ENCODE measurements around the gene NFATC1. TPM values are rescaled to one million over a fixed set of nuclear protein-coding genes. Genes with fewer than 3 reads are reported as not detected.

Gene NFATC1
- total RNA-seq = 10 to 100 TPM; 89.4 to 94.8 TPM

DNA sequence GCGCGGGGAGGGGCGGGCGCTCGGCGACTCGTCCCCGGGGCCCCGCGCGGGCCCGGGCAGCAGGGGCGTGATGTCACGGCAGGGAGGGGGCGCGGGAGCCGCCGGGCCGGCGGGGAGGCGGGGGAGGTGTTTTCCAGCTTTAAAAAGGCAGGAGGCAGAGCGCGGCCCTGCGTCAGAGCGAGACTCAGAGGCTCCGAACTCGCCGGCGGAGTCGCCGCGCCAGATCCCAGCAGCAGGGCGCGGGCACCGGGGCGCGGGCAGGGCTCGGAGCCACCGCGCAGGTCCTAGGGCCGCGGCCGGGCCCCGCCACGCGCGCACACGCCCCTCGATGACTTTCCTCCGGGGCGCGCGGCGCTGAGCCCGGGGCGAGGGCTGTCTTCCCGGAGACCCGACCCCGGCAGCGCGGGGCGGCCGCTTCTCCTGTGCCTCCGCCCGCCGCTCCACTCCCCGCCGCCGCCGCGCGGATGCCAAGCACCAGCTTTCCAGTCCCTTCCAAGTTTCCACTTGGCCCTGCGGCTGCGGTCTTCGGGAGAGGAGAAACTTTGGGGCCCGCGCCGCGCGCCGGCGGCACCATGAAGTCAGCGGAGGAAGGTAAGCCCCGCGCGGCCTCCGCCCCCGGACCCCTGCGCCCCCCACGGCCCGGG is at the start of gene NFATC1:
TSS of gene NFATC1 (plus strand) at position 170 of the 644 bp plus-strand sequence. CDS start at position 465, 295 bp downstream.
- peak; percentile 42 to 53 for ATAC-seq

DNA sequence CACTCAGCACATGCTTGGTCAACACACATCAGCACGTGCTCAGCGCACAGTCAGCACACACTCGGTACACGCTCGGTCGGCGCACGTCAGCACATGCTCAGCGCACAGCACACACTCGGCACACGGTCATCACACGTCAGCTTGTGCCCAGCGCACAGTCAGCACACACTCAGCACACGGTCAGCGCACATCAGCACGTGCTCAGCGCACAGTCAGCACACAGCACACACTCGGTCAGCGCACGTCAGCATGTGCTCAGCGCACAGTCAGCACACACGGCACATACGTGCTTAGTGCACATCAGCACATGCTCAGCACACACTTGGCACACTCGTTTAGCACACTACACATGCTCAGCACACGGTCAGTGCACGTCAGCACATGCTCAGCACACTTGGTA is 49.7 kb upstream of the NFATC1 start:
- DNase-seq (ENCODE audit: low spot score in 2 of 2) (no peak), ATAC-seq (no peak)
- no peaks in the 10 kb centered on the region for H3K9me3 Mint-ChIP-seq
- H3K27ac Mint-ChIP-seq = no peak overlapping the region
- H3K36me3 Mint-ChIP-seq = peaks cover 5 to 15% of the 10 kb centered on the region in 2 donors

More for the DNA sequence above, at the start of gene NFATC1:
- H3K36me3 Mint-ChIP-seq = peaks cover 13 to 26% of the 10 kb centered on the region in 2 donors
- peak; percentile 82 to 89 for DNase-seq (ENCODE audit: low spot score in 2 of 2)
- H3K27ac Mint-ChIP-seq = peak within 1 kb of the TSS; percentile 81 to 93
- H3K9me3 Mint-ChIP-seq = no peaks in the 10 kb centered on the region

DNA sequence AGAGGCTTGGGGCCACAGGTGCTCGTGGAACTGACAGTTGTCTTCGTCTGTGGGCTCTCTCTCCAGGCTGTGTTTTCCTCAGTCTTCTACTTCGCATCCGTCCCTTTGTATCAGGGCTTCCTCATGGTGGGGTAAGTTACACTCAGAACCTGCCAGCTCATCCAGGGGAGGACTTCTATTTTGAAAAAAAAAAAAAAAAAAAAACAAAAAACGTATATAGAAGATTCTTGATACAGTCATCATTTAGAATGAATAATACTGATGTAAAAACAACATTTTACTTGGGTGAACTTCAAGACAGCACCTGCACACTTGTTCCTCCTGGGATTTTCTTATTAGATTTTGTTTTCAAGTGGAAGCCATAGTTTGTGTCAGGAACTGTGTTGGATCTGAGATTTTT is 47.7 kb upstream of the NFATC1 start:
- Mint-ChIP-seq H3K36me3 (peaks cover 5 to 15% of the 10 kb centered on the region in 2 donors), H3K9me3 (no peaks in the 10 kb centered on the region), H3K27ac (peak overlapping the region in 1 of 2 donors; percentile 39)
- DNase-seq (ENCODE audit: low spot score in 2 of 2) (no peak), ATAC-seq (no peak)

DNA sequence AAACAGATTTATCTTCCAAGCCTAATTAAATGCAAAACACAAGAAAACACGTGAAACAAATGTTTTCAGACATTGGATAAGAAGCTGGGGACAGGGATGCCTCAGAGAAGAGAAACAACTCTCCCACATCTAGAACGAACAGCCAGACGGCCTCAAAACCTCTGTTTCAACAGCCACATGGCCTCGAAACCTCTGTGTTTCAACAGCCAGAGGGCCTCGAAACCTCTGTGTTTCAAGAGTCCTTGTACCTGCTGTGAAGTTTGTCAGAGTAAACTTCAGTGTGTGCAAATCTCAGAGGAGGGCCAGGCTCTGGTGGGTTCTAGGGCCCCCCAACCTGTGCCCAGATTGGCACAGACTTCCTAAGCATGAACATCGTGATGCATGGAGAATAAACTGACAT is 43.3 kb upstream of the NFATC1 start:
- H3K36me3 Mint-ChIP-seq = no peaks in the 10 kb centered on the region
- H3K9me3 Mint-ChIP-seq = no peaks in the 10 kb centered on the region
- DNase-seq (ENCODE audit: low spot score in 2 of 2) (no peak), ATAC-seq (no peak)
- H3K27ac Mint-ChIP-seq = no peak overlapping the region

DNA sequence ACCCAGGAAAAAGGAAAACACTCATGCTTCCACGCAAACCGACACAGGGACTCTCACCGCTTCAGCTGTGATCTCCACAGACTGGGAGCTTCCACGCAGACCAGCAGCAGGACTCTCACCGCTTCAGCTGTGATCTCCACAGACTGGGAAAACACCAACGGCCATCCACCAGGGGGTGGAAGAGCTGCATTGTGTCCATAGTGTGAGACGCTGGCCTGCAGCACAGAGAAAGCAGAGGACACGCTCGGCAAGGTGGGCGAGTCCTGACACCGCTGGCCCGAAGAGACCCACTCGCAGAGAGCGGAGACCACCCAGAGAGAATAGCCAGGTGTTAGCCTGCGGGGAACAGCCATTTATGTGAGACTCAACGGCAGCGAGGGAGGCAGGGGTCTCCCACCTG is 42.5 kb upstream of the NFATC1 start:
- ATAC-seq = no peak
- no peaks in the 10 kb centered on the region for H3K9me3 Mint-ChIP-seq
- no peak for DNase-seq (ENCODE audit: low spot score in 2 of 2)
- H3K36me3 Mint-ChIP-seq = no peaks in the 10 kb centered on the region
- peak overlapping the region in 1 of 2 donors; percentile 39 for H3K27ac Mint-ChIP-seq

DNA sequence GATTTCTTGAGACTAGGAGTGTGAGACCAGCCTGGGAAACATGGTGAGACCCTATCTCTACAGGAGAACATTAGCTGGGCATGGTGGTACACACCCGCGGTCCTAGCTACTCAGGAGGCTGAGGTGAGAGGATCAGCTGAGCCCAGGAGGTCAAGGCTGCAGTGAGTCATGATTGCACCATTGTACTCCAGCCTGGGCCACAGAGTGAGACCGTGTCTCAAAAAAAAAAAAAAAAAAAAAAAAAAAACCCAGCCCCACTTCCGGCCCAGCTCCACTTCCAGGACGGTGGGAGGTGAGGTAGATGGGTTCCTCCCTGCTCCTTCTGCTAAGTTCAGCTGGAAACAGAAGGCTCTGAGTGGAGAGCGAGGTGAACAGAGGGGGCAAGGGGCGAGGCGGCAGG is 41.4 kb upstream of the NFATC1 start:
- no peak for ATAC-seq

DNA sequence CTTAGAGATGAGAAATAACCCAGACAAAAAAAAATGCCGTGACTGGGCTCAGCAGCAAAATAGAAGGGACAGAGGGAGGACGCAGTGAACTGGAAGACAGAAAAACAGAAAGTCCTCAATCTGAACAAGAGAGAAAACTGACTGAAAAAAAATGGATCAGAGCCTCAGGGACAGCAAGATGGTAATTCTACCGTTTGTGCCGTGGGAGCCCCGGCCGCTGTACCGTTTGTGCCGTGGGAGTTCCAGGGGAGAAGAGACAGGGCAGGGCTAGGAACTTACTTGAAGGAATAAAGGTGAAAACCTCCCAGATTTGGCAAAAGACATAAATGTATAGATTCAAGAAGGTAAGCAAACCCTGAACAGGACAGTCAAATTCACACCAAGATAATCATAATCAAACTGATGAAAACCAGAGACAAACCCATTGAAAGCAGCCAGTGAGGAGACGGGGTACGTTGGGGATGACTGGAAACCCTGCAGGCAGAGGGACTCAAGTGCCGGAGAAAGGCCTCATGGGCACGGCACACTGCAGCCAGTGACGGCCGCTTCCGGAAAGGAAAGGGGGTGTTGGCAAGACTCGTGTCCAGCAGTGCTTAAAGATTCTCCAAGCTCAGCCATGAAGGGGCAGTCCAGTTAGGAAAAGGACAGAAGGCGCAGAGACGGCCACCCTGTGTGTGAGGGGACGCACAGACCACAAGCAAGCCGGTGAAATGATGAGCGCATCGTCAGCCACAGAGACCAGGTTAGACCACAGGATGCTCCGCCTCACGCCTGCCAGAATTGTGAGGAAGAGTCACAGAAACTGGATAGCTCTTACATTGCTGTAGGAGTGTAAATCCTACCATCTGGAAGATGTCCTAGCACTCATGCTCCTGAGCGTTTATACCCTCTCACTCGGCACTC is 40.0 kb upstream of the NFATC1 start:
- no peaks in the 10 kb centered on the region for H3K36me3 Mint-ChIP-seq
- no peak for DNase-seq (ENCODE audit: low spot score in 2 of 2)
- no peaks in the 10 kb centered on the region for H3K9me3 Mint-ChIP-seq
- no peak for ATAC-seq
- H3K27ac Mint-ChIP-seq = peak overlapping the region in 1 of 2 donors; percentile 74

More for the DNA sequence above, 41.4 kb upstream of the NFATC1 start:
- Mint-ChIP-seq H3K36me3 (no peaks in the 10 kb centered on the region), H3K27ac (no peak overlapping the region), H3K9me3 (no peaks in the 10 kb centered on the region)
- DNase-seq (ENCODE audit: low spot score in 2 of 2) = no peak

DNA sequence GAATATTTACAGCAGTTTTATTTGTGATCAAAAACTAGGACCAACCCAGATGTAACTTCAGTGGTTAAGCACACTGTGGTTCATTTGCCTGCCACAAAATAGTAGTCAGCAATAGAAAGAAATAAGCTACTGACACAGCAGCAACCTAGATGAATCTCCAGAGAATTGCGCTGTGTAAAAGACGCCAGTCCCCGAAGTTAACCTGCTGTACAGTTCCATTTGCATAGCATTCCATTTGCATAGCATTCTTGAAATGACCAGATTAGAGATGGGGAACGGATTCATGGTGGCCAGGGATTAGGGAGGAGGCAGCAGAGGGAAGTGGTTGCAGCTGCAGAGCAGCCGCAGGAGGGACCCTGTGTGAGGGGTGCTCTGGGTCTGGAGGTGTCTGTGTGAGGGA is 39.3 kb upstream of the NFATC1 start:
- H3K9me3 Mint-ChIP-seq = no peaks in the 10 kb centered on the region
- DNase-seq (ENCODE audit: low spot score in 2 of 2) = no peak
- H3K27ac Mint-ChIP-seq = peak overlapping the region in 1 of 2 donors; percentile 74
- H3K36me3 Mint-ChIP-seq = no peaks in the 10 kb centered on the region
- ATAC-seq = no peak

DNA sequence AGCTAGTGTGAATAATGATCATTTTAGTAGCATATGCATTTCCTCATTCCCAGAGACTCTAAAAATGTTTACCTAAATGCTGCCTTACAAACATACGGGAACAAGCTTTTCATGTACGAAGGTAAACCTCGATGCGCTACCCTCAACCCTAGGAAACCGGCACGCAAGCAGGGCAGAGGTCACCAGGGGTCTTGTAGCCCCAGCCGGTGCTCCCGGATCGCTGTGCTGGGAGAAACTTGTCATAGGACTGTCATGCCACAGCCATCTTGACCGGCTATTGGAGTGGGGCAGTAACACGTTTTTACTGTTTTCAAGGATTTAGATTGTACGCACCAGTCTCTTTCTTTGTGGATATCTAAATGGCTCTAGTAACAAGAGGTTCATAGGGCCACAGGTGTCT is 34.8 kb upstream of the NFATC1 start:
- peaks cover 5 to 7% of the 10 kb centered on the region in 2 donors for H3K36me3 Mint-ChIP-seq
- ATAC-seq (no peak), DNase-seq (ENCODE audit: low spot score in 2 of 2) (no peak)
- no peaks in the 10 kb centered on the region for H3K9me3 Mint-ChIP-seq
- H3K27ac Mint-ChIP-seq = no peak overlapping the region

DNA sequence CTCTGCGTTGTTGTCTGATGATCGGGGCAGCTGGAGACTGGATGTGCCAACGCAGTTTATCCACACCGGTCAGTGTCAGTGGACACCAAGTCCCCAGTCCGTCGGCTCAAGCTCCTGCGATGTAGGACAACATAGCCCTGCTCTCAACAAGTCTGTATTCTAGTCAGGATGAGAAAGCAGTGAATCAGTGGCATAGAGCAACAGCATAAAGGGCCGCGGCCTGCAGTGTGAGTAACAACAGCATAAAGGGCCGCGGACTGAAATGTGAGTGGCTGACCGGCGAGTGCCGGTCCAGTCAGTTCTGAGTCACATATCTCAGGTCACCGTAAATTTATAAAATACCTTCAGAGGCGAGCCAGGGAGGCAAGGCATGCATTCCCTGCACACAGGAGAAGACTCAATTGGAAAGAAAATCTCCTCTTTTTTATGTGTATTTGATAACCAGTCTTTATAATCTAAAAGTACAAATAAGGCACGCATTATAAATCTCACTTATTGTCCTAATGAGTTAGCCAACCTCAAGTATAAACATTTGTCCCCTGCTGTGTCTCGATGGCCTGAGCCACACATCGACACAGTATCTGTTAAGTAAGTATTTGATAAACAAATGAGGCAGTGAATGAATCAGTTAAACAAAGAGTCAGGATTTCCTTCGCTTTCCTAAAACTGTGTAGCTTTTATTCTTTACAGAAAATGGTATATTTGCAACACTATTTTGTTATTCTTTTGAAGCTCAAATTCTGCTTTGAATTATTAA is 33.8 kb upstream of the NFATC1 start:
- H3K27ac Mint-ChIP-seq = peak overlapping the region in 1 of 2 donors; percentile 44
- no peak for DNase-seq (ENCODE audit: low spot score in 2 of 2)
- no peak for ATAC-seq

DNA sequence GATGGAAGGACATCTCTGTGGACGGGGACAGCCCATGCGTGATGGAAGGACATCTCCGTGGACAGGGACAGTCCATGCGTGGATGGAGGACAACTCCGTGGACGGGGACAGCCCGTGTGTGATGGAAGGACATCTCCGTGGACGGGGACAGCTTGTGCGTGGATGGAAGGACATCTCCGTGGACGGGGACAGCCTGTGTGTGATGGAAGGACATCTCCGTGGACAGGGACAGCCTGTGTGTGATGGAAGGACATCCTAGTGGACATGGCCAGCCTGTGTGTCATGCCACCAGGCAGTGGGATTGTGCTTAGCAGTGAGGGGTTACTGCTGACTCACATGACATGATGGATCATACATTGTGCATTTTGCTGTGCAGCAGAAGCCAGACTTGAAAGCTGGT is 30.0 kb upstream of the NFATC1 start:
- no peak for DNase-seq (ENCODE audit: low spot score in 2 of 2)
- no peak for ATAC-seq
- Mint-ChIP-seq H3K9me3 (no peaks in the 10 kb centered on the region), H3K27ac (peak overlapping the region; percentile 46 to 68), H3K36me3 (peaks cover 5 to 7% of the 10 kb centered on the region in 2 donors)

More for the DNA sequence above, 33.8 kb upstream of the NFATC1 start:
- Mint-ChIP-seq H3K9me3 (no peaks in the 10 kb centered on the region), H3K36me3 (peaks cover 5 to 7% of the 10 kb centered on the region in 2 donors)

DNA sequence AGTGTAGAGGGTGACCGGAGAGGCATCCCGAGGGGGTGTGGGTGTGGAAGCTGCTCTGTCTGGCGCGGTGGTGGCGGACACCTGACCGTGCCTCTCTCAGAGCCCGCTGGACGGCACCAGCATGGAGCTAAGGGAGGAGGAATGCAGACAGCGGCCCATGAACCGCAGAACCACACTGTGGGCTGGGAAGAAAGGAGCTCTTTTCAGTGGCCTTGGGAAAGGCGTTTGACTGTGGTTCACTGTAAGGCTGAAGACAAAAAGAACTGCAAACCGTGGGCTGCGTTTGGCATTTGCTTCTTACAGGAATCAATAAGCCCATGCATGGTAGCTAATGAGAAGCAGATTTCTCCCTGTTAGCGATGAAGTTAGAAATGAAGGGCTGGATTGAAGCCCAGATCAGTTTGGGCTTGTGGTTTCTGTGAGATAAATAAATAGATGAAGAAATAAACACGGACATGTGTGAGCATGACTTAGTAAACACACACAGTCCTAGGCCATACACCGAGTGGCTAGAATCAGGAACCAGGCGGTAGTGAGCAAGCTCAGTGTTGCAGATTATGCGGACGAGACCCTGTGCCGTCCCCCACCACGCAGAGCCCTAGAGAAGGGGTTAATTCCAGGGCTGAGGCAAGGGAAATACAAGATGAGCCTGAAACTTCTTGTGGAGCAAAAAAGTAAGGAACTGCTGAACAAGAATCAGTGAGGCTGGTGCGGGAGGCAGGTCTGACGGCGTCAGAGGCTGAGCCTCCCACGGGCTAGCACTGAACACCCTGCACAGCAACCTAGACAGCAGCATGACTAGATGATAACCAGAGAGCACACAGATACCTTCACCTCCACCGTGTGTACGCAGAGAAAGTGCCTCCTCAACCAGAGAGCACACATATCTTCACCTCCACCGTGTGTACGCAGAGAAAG is 29.3 kb upstream of the NFATC1 start:
- H3K27ac Mint-ChIP-seq = peak overlapping the region in 1 of 2 donors; percentile 46
- H3K9me3 Mint-ChIP-seq = no peaks in the 10 kb centered on the region
- peaks cover 5 to 7% of the 10 kb centered on the region in 2 donors for H3K36me3 Mint-ChIP-seq
- peak in 1 of 2 donors; percentile 33 for DNase-seq (ENCODE audit: low spot score in 2 of 2)
- no peak for ATAC-seq

DNA sequence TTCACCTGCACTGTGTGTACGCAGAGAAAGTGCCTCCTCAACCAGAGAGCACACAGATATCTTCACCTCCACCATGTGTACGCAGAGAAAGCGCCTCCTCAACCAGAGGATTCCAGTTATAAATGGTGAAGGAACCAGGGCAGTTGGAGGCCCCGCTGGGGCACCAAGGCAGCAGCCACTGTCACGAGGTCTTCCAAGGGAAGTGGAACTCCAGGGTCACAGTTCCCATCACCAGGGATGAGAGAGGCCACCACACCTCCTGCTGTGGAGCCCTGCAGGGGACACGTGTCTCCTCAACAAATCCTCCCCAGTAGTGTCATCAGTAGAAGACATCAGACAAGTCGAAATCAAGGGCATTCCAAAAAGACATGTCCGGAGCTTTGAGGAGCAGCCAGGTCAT is 28.2 kb upstream of the NFATC1 start:
- Mint-ChIP-seq H3K36me3 (peaks cover 5 to 7% of the 10 kb centered on the region in 2 donors), H3K27ac (peak overlapping the region in 1 of 2 donors; percentile 29), H3K9me3 (no peaks in the 10 kb centered on the region)
- DNase-seq (ENCODE audit: low spot score in 2 of 2) (no peak), ATAC-seq (no peak)

DNA sequence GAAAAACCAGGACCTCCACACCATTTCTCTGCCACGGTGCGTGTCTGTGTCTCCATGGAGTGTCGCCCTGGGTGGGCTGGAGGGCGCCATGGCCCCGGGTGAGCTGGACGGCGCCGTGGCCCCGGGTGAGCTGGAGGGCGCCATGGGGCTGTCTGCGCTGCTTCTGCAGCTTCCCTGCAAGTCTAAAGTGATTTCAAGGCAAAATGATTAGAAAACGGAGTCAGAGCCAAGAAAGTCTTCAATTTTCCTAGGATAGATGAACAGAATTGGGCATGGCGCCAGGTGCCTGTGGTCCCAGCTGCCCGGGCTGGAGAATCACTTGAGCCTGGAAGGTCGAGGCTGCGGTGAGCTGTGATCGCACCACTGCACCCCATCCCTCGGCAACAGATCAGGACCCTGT is 27.7 kb upstream of the NFATC1 start:
- ATAC-seq (no peak), DNase-seq (ENCODE audit: low spot score in 2 of 2) (peak in 1 of 2 donors; percentile 16)
- peaks cover 5 to 7% of the 10 kb centered on the region in 2 donors for H3K36me3 Mint-ChIP-seq
- H3K27ac Mint-ChIP-seq = peak overlapping the region in 1 of 2 donors; percentile 29
- H3K9me3 Mint-ChIP-seq = no peaks in the 10 kb centered on the region

DNA sequence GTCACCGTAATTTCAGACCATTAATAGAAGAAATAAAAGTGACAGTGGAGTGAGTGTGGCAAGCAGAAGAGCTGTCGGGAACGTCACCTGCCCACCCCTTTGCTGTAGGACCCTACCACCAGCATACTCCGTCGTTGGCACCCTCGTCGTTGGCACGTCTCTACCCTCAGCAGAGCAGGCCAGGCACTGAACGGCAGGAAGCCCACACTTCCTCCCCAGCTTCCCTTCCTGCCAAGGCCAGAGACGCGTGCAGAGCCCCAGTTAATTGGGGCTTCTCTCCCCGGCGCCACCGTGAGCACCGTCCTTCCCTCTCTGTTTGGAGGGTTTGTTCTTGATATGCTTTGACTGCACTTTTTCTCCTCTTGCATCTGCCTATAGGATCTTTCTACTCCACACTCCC is 27.0 kb upstream of the NFATC1 start:
- DNase-seq (ENCODE audit: low spot score in 2 of 2) = peak in 1 of 2 donors; percentile 50
- no peaks in the 10 kb centered on the region for H3K9me3 Mint-ChIP-seq
- ATAC-seq = peak in 1 of 2 donors; percentile 40
- H3K36me3 Mint-ChIP-seq = peaks cover 0 to under 1% of the 10 kb centered on the region in 2 donors
- peak overlapping the region in 1 of 2 donors; percentile 3 for H3K27ac Mint-ChIP-seq
